ENCODE measurements around the gene TMEM60. TPM values are rescaled to one million over a fixed set of nuclear protein-coding genes. Genes with fewer than 3 reads are reported as not detected.

The TMEM60 gene
- total RNA-seq, 2 experiments from 2014 or later = 19.2 to 29.7 TPM

GRCh38 chr7:77791956-77792355 lies 6.3 kb downstream of the TMEM60 start:
- Histone ChIP-seq H3K27ac (ENCODE audit: low read depth, low read length, poor library complexity, severe bottlenecking) (no peak overlapping the region), H2AFZ (ENCODE audit: low read length) (no peak overlapping the region), H4K20me1 (ENCODE audit: insufficient read depth, low read length) (peaks cover 9% of the 10 kb centered on the region; the same call in 1 of the 2 replicates), H3K4me1 (ENCODE audit: insufficient read depth, low read length, poor library complexity, severe bottlenecking) (peaks cover 28% of the 10 kb centered on the region), H3K36me3 (ENCODE audit: insufficient read depth, low read length) (peaks cover 38% of the 10 kb centered on the region), H3K4me3 (ENCODE audit: low read depth, low read length, poor library complexity, severe bottlenecking) (no peak overlapping the region), H3K9me2 (ENCODE audit: insufficient read depth, low read length) (no peaks in the 10 kb centered on the region), H3K9me3 (ENCODE audit: low read length) (no peaks in the 10 kb centered on the region), H3K79me2 (ENCODE audit: insufficient read depth, low read depth, low read length) (peaks cover 34% of the 10 kb centered on the region), H3K4me2 (ENCODE audit: low read length) (no peak overlapping the region)
- CTCF ChIA-PET (ENCODE audit: unreplicated experiment) = no interaction called here
- intact Hi-C loops (cut with micrococcal nuclease; ENCODE audit: unreplicated experiment) = no loop called here
- DNase-seq (ENCODE audit: low spot score) = no peak
- TF ChIP-seq CTCF (conservative IDR thresholded peaks at IDR 0.05; ENCODE audit: low read length) = no peak
- no peak for TF ChIP-seq EZH2phosphoT487 (IDR thresholded peaks at IDR 0.05; ENCODE audit: borderline replicate concordance, low read depth, low read length)
- POLR2A ChIA-PET = interaction anchor here (1.0 kb wide), 2 partner anchors 28 to 121 kb away, joined by 3 to 8 read pairs; no protein-coding TSS in a partner anchor
- BruUV-seq (replicated peaks) = no TSS peak

GRCh38 chr7:77791336-77791735 lies 6.9 kb downstream of the TMEM60 start:
- 0 out of 2 replicates have a peak, but pooled peaks cover 7% of the 10 kb centered on the region for H4K20me1 ChIP-seq (ENCODE audit: insufficient read depth, low read length)
- POLR2A ChIA-PET = interaction anchor here (0.6 to 1.0 kb wide), 3 partner anchors 27 to 122 kb away, joined by 3 to 8 read pairs (median 3); no protein-coding TSS in a partner anchor
- H2AFZ ChIP-seq (ENCODE audit: low read length) = no peak overlapping the region
- no peaks in the 10 kb centered on the region for H3K9me2 ChIP-seq (ENCODE audit: insufficient read depth, low read length)
- CTCF ChIA-PET (ENCODE audit: unreplicated experiment) = no interaction called here
- DNase-seq (ENCODE audit: low spot score) = no peak
- BruUV-seq (replicated peaks) = no TSS peak
- peaks cover 28% of the 10 kb centered on the region for H3K79me2 ChIP-seq (ENCODE audit: insufficient read depth, low read depth, low read length)
- no peak overlapping the region for H3K27ac ChIP-seq (ENCODE audit: low read depth, low read length, poor library complexity, severe bottlenecking)
- peaks cover 42% of the 10 kb centered on the region for H3K36me3 ChIP-seq (ENCODE audit: insufficient read depth, low read length)
- no peak for TF ChIP-seq EZH2phosphoT487 (IDR thresholded peaks at IDR 0.05; ENCODE audit: borderline replicate concordance, low read depth, low read length)
- TF ChIP-seq CTCF (conservative IDR thresholded peaks at IDR 0.05; ENCODE audit: low read length) = no peak
- no peaks in the 10 kb centered on the region for H3K9me3 ChIP-seq (ENCODE audit: low read length)
- H3K4me1 ChIP-seq (ENCODE audit: insufficient read depth, low read length, poor library complexity, severe bottlenecking) = peaks cover 22% of the 10 kb centered on the region
- intact Hi-C loops (cut with micrococcal nuclease; ENCODE audit: unreplicated experiment) = no loop called here
- no peak overlapping the region for H3K4me2 ChIP-seq (ENCODE audit: low read length)
- no peak overlapping the region for H3K4me3 ChIP-seq (ENCODE audit: low read depth, low read length, poor library complexity, severe bottlenecking)

- Histone ChIP-seq H4K20me1 (ENCODE audit: insufficient read depth, low read length) (0 out of 2 replicates have a peak, but pooled peaks cover 7% of the 10 kb centered on the region), H2AFZ (ENCODE audit: low read length) (no peak overlapping the region), H3K4me2 (ENCODE audit: low read length) (no peak overlapping the region), H3K79me2 (ENCODE audit: insufficient read depth, low read depth, low read length) (no peaks in the 10 kb centered on the region), H3K4me3 (ENCODE audit: low read depth, low read length, poor library complexity, severe bottlenecking) (no peak overlapping the region), H3K36me3 (ENCODE audit: insufficient read depth, low read length) (peaks cover 41% of the 10 kb centered on the region), H3K9me3 (ENCODE audit: low read length) (no peaks in the 10 kb centered on the region), H3K4me1 (ENCODE audit: insufficient read depth, low read length, poor library complexity, severe bottlenecking) (no peaks in the 10 kb centered on the region), H3K9me2 (ENCODE audit: insufficient read depth, low read length) (no peaks in the 10 kb centered on the region), H3K27ac (ENCODE audit: low read depth, low read length, poor library complexity, severe bottlenecking) (no peak overlapping the region)
- BruUV-seq (replicated peaks) = no TSS peak
- TF ChIP-seq EZH2phosphoT487 (IDR thresholded peaks at IDR 0.05; ENCODE audit: borderline replicate concordance, low read depth, low read length) (no peak), CTCF (conservative IDR thresholded peaks at IDR 0.05; ENCODE audit: low read length) (no peak)
- DNase-seq (ENCODE audit: low spot score) = no peak
- POLR2A ChIA-PET = interaction anchor here (1.0 kb wide), 1 partner anchor 9 kb away, joined by 4 read pairs; no protein-coding TSS in a partner anchor
- intact Hi-C loops (cut with micrococcal nuclease; ENCODE audit: unreplicated experiment) = no loop called here
- CTCF ChIA-PET (ENCODE audit: unreplicated experiment) = no interaction called here
Observed at GRCh38 chr7:77788327-77788902, 9.8 kb downstream of the TMEM60 start.

Measured in OCI-LY7 (cell line).